ENCODE results near the gene ICAM2.
A peak's percentile ranks its signal among the peaks of the same experiment; 100 is the strongest.

ICAM2 gene

GRCh38 chr17:64020056-64020766 is at the start of gene ICAM2:
Gene ICAM2, minus strand, starts transcription at chr17:64020633. Its CDS starts 13,942 bp downstream, at chr17:64006691.
- H3K4me3 ChIP-seq (ENCODE audit: low read length) = no peak within 1 kb of the TSS
- TF ChIP-seq, protein P1, sequence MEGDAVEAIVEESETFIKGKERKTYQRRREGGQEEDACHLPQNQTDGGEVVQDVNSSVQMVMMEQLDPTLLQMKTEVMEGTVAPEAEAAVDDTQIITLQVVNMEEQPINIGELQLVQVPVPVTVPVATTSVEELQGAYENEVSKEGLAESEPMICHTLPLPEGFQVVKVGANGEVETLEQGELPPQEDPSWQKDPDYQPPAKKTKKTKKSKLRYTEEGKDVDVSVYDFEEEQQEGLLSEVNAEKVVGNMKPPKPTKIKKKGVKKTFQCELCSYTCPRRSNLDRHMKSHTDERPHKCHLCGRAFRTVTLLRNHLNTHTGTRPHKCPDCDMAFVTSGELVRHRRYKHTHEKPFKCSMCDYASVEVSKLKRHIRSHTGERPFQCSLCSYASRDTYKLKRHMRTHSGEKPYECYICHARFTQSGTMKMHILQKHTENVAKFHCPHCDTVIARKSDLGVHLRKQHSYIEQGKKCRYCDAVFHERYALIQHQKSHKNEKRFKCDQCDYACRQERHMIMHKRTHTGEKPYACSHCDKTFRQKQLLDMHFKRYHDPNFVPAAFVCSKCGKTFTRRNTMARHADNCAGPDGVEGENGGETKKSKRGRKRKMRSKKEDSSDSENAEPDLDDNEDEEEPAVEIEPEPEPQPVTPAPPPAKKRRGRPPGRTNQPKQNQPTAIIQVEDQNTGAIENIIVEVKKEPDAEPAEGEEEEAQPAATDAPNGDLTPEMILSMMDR (IDR thresholded peaks at IDR 0.05; ENCODE audit: insufficient read depth, low read depth, low read length, missing control alignments) = no peak
- no peak for DNase-seq (ENCODE audit: low read depth)

- TF ChIP-seq, protein P1 (IDR thresholded peaks at IDR 0.05; ENCODE audit: insufficient read depth, low read depth, low read length, missing control alignments) = no peak
- DNase-seq (ENCODE audit: low read depth) = no peak
- H3K4me3 ChIP-seq (ENCODE audit: low read length) = no peak overlapping the region
Observed at GRCh38 chr17:64070213-64070612, 49.8 kb upstream of the ICAM2 start.

DNA sequence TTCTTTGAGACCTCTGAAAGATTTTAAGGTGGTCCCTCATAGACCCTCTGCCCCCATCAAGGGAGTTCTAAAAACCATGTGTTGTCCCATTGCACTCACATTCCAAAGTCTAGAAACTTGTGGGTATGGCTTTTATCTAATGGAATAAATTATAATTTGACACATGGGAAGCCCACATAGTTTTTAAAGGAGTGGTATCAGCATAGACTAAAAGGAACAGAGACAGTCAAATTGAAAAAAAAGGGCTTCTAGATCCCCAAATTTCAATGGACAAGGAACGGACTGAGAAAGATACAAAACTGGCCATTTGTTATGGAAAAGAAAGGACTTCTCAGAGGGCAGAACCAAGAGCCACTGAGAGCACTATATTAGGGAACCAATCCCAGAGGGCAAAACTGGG is 48.7 kb upstream of the ICAM2 start:
- H3K4me3 ChIP-seq (ENCODE audit: low read length) = no peak overlapping the region
- TF ChIP-seq, protein P1 (IDR thresholded peaks at IDR 0.05; ENCODE audit: insufficient read depth, low read depth, low read length, missing control alignments) = no peak
- no peak for DNase-seq (ENCODE audit: low read depth)

- H3K4me3 ChIP-seq (ENCODE audit: low read length) = no peak overlapping the region
- DNase-seq (ENCODE audit: low read depth) = no peak
- TF ChIP-seq, protein P1 (IDR thresholded peaks at IDR 0.05; ENCODE audit: insufficient read depth, low read depth, low read length, missing control alignments) = no peak
Observed at GRCh38 chr17:64067657-64068056, 47.2 kb upstream of the ICAM2 start.

GRCh38 chr17:64066716-64067115 is 46.3 kb upstream of the ICAM2 start:
- no peak overlapping the region for H3K4me3 ChIP-seq (ENCODE audit: low read length)

DNA sequence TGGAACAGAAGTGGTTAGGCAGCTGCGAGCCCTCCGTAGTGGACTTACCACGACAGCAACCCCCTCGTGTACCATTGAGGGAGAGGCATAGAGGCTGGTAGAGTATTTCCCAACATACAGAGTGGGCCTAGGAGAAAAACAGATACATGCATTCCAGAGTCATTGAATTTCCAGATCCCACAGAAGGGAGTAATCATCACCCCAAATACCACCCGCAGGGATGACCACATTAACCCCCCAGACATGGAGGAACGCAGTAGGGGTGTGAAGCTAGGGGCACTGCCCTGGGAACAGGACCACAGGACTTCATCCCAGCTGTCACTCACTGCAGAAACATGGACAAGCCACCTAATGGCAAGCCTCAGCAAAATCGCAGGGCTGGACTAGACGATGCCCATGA is 44.7 kb upstream of the ICAM2 start:
- H3K4me3 ChIP-seq (ENCODE audit: low read length) = no peak overlapping the region
- TF ChIP-seq, protein P1 (IDR thresholded peaks at IDR 0.05; ENCODE audit: insufficient read depth, low read depth, low read length, missing control alignments) = no peak
- DNase-seq (ENCODE audit: low read depth) = no peak

More at GRCh38 chr17:64066716-64067115, 46.3 kb upstream of the ICAM2 start:
- TF ChIP-seq, protein P1 (IDR thresholded peaks at IDR 0.05; ENCODE audit: insufficient read depth, low read depth, low read length, missing control alignments) = no peak
- no peak for DNase-seq (ENCODE audit: low read depth)

DNA sequence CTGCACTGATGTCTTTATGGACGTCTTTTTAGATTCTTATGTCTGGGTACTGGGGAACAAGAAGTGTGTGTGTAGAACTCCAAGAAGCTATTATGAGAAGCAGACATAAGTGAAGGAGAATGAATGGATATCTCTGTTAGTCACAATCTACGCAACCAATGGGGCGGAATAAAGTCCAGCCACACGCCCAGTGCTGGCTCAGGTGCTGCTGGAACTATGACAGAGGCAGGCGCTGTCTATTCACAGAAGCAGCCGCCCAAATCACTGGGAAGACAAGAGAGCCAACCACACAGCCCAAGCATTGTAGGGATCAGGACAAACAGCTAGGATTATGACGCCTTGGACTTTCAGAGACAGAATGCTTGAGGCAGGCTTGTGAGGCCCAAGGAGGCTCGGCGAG is 43.9 kb upstream of the ICAM2 start:
- TF ChIP-seq, protein P1 (IDR thresholded peaks at IDR 0.05; ENCODE audit: insufficient read depth, low read depth, low read length, missing control alignments) = no peak
- DNase-seq (ENCODE audit: low read depth) = peak; percentile 90
- peak overlapping the region; percentile 21 for H3K4me3 ChIP-seq (ENCODE audit: low read length)
